GM12872 (cell line): ENCODE results near the gene NEU4.

Experiments
- TF ChIP-seq, protein P1 (sequence below): IDR thresholded peaks from 3 replicates; pipeline ENCODE4 v1.5.1; 2011; ENCODE audit warnings: low read depth, mild to moderate bottlenecking, low read length, moderate library complexity; ENCODE audit not compliant: insufficient read depth

NEU4 gene

GRCh38 chr2:241772063-241772499 lies 36.9 kb upstream of the NEU4 start:
- TF ChIP-seq, protein P1, sequence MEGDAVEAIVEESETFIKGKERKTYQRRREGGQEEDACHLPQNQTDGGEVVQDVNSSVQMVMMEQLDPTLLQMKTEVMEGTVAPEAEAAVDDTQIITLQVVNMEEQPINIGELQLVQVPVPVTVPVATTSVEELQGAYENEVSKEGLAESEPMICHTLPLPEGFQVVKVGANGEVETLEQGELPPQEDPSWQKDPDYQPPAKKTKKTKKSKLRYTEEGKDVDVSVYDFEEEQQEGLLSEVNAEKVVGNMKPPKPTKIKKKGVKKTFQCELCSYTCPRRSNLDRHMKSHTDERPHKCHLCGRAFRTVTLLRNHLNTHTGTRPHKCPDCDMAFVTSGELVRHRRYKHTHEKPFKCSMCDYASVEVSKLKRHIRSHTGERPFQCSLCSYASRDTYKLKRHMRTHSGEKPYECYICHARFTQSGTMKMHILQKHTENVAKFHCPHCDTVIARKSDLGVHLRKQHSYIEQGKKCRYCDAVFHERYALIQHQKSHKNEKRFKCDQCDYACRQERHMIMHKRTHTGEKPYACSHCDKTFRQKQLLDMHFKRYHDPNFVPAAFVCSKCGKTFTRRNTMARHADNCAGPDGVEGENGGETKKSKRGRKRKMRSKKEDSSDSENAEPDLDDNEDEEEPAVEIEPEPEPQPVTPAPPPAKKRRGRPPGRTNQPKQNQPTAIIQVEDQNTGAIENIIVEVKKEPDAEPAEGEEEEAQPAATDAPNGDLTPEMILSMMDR: no peak

- TF ChIP-seq, protein P1: no peak
Measured at GRCh38 chr2:241773511-241774418, 35.2 kb upstream of the NEU4 start.

- TF ChIP-seq, protein P1: no peak
Measured at GRCh38 chr2:241774419-241775222, 34.4 kb upstream of the NEU4 start.

GRCh38 chr2:241775223-241776177 lies 33.5 kb upstream of the NEU4 start:
- TF ChIP-seq, protein P1: no peak

DNA sequence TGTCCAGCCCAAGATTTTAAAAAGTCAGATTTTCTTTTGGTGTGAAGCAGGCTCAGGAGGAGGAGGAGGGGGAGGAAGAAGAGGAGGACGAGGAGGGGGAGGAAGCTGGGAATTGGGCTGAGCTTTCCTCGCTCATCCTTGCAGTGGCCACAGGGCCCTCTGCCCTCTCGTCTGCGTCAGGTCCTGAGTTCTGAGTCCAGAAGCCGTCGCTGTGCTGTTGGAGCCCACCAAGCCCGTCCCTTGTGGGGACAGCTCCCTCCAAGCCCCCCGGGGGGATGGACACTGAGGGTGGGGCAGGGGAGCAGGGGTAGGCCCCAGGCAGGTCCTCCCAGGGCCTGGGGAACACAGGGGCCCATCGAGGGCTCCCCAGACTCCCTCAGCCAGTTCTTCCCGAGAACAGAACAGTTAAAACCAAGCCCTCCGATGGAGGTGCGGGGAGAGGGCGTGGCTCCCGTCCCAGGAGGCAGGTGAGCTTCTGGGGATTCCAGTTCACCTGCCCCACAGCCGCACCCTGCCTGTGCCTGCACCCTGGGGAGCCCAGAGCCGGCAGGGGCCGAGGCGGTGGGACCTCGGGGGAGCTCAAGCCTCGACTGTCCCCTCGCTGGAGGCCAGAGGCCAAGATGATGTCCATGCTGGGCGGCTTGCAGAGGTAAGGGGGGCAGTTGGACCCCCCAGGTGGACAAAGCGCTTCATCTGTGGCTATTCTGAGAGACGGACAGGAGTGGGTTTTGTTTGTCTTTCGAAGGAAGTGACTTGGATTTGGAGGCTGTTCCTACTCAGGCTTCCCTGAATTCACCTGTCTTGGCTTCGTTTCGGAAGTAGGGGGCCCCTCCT lies 32.4 kb upstream of the NEU4 start, which contains the start of gene GAL3ST2:
GAL3ST2 (plus strand) TSS at position 487 of the 834 bp plus-strand sequence; CDS start at position 621, 134 bp downstream.
- TF ChIP-seq, protein P1: no peak

DNA sequence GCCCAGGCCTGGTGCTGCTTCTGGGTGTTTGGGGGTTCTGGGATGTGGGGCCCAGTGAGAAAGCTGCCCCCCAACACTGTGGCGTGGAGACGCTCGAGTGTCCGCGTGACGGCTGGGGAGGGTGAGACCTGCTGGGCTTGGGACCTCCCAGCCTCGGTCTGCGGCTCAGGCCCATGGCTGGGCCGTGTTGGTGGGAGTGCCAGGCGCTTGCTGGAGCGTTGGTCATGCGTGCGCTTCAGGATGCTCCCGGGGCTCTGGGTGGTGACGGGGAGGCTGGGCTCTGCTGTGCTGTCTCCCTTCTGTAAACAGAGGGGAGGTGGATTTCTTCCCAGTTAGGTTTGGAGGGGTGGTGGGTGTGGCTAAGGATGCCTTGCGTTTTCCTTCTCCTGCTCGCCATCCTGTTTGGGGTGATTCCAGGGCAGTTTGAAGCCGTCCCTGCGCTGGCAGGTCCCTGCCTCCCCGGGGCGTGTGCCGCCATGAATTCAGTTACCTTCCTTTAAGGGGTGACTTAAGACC lies 31.8 kb upstream of the NEU4 start:
- TF ChIP-seq, protein P1: no peak
